MM.1S (cell line): ENCODE data around the gene MAN1C1.

Experiments
- DNase-seq: peaks from one replicate; pipeline ENCODE4 v3.0.0-alpha.2; 2015
- H2AFZ ChIP-seq: fragments of 300-600 bp; sonication (generic); 2 replicates; pipeline ENCODE4 v1.6.0; 2016; ENCODE audit warnings: antibody characterized with exemption, low read length
- H3F3A ChIP-seq: fragments of 300-600 bp; sonication (generic); 2 replicates; pipeline ENCODE4 v1.6.1; 2016; ENCODE audit warnings: mild to moderate bottlenecking, antibody characterized with exemption, low read length, moderate library complexity, mixed read lengths; ENCODE audit not compliant: insufficient read depth
- H3K27ac ChIP-seq: fragments of 300-600 bp; sonication (generic); 2 replicates; pipeline ENCODE4 v1.5.1; 2016; ENCODE audit warnings: mild to moderate bottlenecking, low read length
- H3K27me3 ChIP-seq: fragments of 300-600 bp; sonication (generic); replicated peaks from 2 replicates; pipeline ENCODE4 v1.6.0; 2016; ENCODE audit warnings: low read length; ENCODE audit not compliant: insufficient read depth
- H3K36me3 ChIP-seq: fragments of 300-600 bp; sonication (generic); replicated peaks from 2 replicates; pipeline ENCODE4 v1.6.1; 2016; ENCODE audit warnings: mild to moderate bottlenecking, low read length, mixed read lengths; ENCODE audit not compliant: insufficient read depth
- H3K4me1 ChIP-seq: fragments of 300-600 bp; sonication (generic); 2 replicates; pipeline ENCODE4 v1.6.1; 2016; ENCODE audit warnings: low read length, mixed read lengths
- H3K4me2 ChIP-seq: fragments of 300-600 bp; sonication (generic); 2 replicates; pipeline ENCODE4 v1.6.0; 2016; ENCODE audit warnings: low read depth, low read length
- H3K4me3 ChIP-seq: fragments of 300-600 bp; sonication (generic); 2 replicates; pipeline ENCODE4 v1.5.1; 2016; ENCODE audit warnings: low read length, mixed read lengths
- H3K79me2 ChIP-seq: fragments of 300-600 bp; sonication (generic); 2 replicates; pipeline ENCODE4 v1.6.1; 2016; ENCODE audit warnings: mixed run types, low read length, mixed read lengths
- H3K9ac ChIP-seq: fragments of 300-600 bp; sonication (generic); 2 replicates; pipeline ENCODE4 v1.6.1; 2016; ENCODE audit warnings: low read length, mixed read lengths
- H3K9me2 ChIP-seq: fragments of 300-600 bp; sonication (generic); replicated peaks from 2 replicates; pipeline ENCODE4 v1.6.1; 2016; ENCODE audit warnings: mild to moderate bottlenecking, low read length, mixed read lengths; ENCODE audit not compliant: insufficient read depth
- H3K9me3 ChIP-seq: fragments of 300-600 bp; sonication (generic); replicated peaks from 2 replicates; pipeline ENCODE4 v1.6.1; 2016; ENCODE audit warnings: mild to moderate bottlenecking, low read length, mixed read lengths; ENCODE audit not compliant: insufficient read depth
- H4K20me1 ChIP-seq: fragments of 300-600 bp; sonication (generic); 2 replicates; pipeline ENCODE4 v1.6.1; 2016; ENCODE audit warnings: mild to moderate bottlenecking, low read length, moderate library complexity, mixed read lengths; ENCODE audit not compliant: insufficient read depth
- CTCF ChIP-seq: fragments of 300-600 bp; sonication (generic); IDR thresholded peaks from 2 replicates; pipeline ENCODE4 v1.5.1; 2016; ENCODE audit warnings: antibody characterized with exemption, low read length, mixed read lengths
- EZH2 ChIP-seq: fragments of 300-600 bp; sonication (generic); optimal IDR thresholded peaks from 2 replicates; pipeline ENCODE3; 2017; ENCODE audit warnings: low read depth, mild to moderate bottlenecking, antibody characterized with exemption, low read length, mixed read lengths
- EZH2phosphoT487 ChIP-seq: fragments of 300-600 bp; sonication (generic); IDR thresholded peaks from 2 replicates; pipeline ENCODE4 v1.6.1; 2018; ENCODE audit warnings: antibody characterized with exemption, low read length

The MAN1C1 gene

GRCh38 chr1:25700144-25700523 lies 83.5 kb downstream of the MAN1C1 start:
- H3K79me2 ChIP-seq, result no peaks in the 10 kb centered on the region; the same call in 1 of the 2 replicates
- H3K4me2 ChIP-seq, result no peak overlapping the region
- no peak overlapping the region for H2AFZ ChIP-seq
- no peaks in the 10 kb centered on the region for H3K9me2 ChIP-seq
- no peaks in the 10 kb centered on the region for H3K9me3 ChIP-seq
- no peaks in the 10 kb centered on the region for H3K36me3 ChIP-seq
- no peak overlapping the region for H3K4me3 ChIP-seq
- TF ChIP-seq EZH2phosphoT487 (no peak), EZH2 (no peak), CTCF (no peak)
- DNase-seq, result no peak
- H3K4me1 ChIP-seq, result peaks cover 14% of the 10 kb centered on the region
- H3F3A ChIP-seq, result no peaks in the 10 kb centered on the region
- H3K27ac ChIP-seq, result no peak overlapping the region
- H3K9ac ChIP-seq, result no peak overlapping the region
- H4K20me1 ChIP-seq, result no peaks in the 10 kb centered on the region
- no peaks in the 10 kb centered on the region for H3K27me3 ChIP-seq

GRCh38 chr1:25700626-25701025 lies 84.0 kb downstream of the MAN1C1 start:
- peaks cover 14% of the 10 kb centered on the region for H3K4me1 ChIP-seq
- H3K4me2 ChIP-seq, result no peak overlapping the region
- no peak overlapping the region for H2AFZ ChIP-seq
- H3F3A ChIP-seq, result no peaks in the 10 kb centered on the region
- no peak for TF ChIP-seq EZH2phosphoT487
- TF ChIP-seq EZH2, result no peak
- no peak for TF ChIP-seq CTCF
- no peaks in the 10 kb centered on the region; the same call in 1 of the 2 replicates for H3K79me2 ChIP-seq
- H3K4me3 ChIP-seq, result no peak overlapping the region
- H3K9me2 ChIP-seq, result no peaks in the 10 kb centered on the region
- H3K27me3 ChIP-seq, result no peaks in the 10 kb centered on the region
- H3K9ac ChIP-seq, result no peak overlapping the region
- no peak overlapping the region for H3K27ac ChIP-seq
- H3K36me3 ChIP-seq, result no peaks in the 10 kb centered on the region
- DNase-seq, result no peak
- H4K20me1 ChIP-seq, result no peaks in the 10 kb centered on the region
- H3K9me3 ChIP-seq, result no peaks in the 10 kb centered on the region

- no peaks in the 10 kb centered on the region for H4K20me1 ChIP-seq
- H2AFZ ChIP-seq, result no peak overlapping the region
- H3K4me1 ChIP-seq, result peaks cover 14% of the 10 kb centered on the region
- H3K9me2 ChIP-seq, result no peaks in the 10 kb centered on the region
- no peak overlapping the region for H3K9ac ChIP-seq
- no peaks in the 10 kb centered on the region for H3F3A ChIP-seq
- no peaks in the 10 kb centered on the region for H3K36me3 ChIP-seq
- H3K4me3 ChIP-seq, result no peak overlapping the region
- no peaks in the 10 kb centered on the region; the same call in 1 of the 2 replicates for H3K79me2 ChIP-seq
- H3K27ac ChIP-seq, result no peak overlapping the region
- H3K9me3 ChIP-seq, result no peaks in the 10 kb centered on the region
- no peak for DNase-seq
- no peak overlapping the region for H3K4me2 ChIP-seq
- H3K27me3 ChIP-seq, result no peaks in the 10 kb centered on the region
- no peak for TF ChIP-seq EZH2
- TF ChIP-seq CTCF, result no peak
- TF ChIP-seq EZH2phosphoT487, result no peak
Observed at GRCh38 chr1:25701030-25701785, 84.6 kb downstream of the MAN1C1 start.
